Measurements from ENCODE around the gene LRMDA. TPM values are rescaled to one million over a fixed set of nuclear protein-coding genes. Genes with fewer than 3 reads are reported as not detected.

The LRMDA gene
- total and polyA plus RNA-seq, 2 donors (not counting 3 experiments of a cell fraction or from before 2014, with no cell fraction given), result 9.7 to 18.0 TPM

DNA sequence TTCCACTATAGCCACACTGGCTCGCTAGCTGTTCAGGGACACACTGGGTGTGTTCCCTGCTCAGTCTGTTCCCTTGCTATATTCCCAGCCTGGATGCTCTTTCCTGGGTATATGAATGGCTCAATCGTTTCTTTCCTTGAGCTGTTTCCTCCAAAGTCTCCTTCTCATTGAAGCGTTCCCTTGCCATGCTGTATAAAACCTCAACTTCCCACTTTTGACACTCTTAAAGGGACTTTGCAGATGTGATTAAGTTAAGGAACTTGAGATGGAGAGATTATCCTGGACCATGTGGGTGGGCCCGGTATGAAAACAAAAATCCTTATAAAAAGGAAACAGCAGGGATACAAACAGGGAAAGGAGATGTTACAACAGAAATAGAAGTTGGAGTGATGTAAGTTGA lies 973.1 kb downstream of the LRMDA start:
- Histone ChIP-seq H3K9me3 (replicated peaks; ENCODE audit: control insufficient read depth, insufficient read depth, low read length) (no peaks in the 10 kb centered on the region), H3K4me1 (ENCODE audit: control insufficient read depth, extremely low read depth, insufficient read depth, low read length) (no peaks in the 10 kb centered on the region), H3K79me2 (ENCODE audit: control insufficient read depth, insufficient read depth, low read length) (no peaks in the 10 kb centered on the region), H2AFZ (ENCODE audit: low read depth, low read length) (no peak overlapping the region), H3K27ac (ENCODE audit: insufficient read depth, low read depth, low read length) (no peak overlapping the region), H3K4me3 (replicated peaks in 1 of 3; ENCODE audit: insufficient read depth in 1 of 3, low read depth in 1 of 3, low read length in 3 of 3) (no peak overlapping the region), H3K27me3 (ENCODE audit: control insufficient read depth in 2 of 2, insufficient read depth in 2 of 2, low read length in 2 of 2) (no peaks in the 10 kb centered on the region), H3K9me1 (replicated peaks; ENCODE audit: control insufficient read depth, extremely low read depth, insufficient read depth, low read length) (no peaks in the 10 kb centered on the region), H3K36me3 (ENCODE audit: control insufficient read depth in 2 of 2, extremely low read depth in 1 of 2, insufficient read depth in 2 of 2, low read length in 2 of 2) (no peaks in the 10 kb centered on the region), H4K20me1 (replicated peaks; ENCODE audit: control insufficient read depth, extremely low read depth, insufficient read depth, low read length) (no peaks in the 10 kb centered on the region), H3K4me2 (ENCODE audit: insufficient read depth, low read length) (no peak overlapping the region), H3K9ac (replicated peaks; ENCODE audit: extremely low read depth, insufficient read depth, low read length) (no peak overlapping the region)
- no TSS peak for BruUV-seq (replicated peaks)
- dilution Hi-C loops (cut with MboI; ENCODE audit: extremely low pct_ligation_motif_present, low sequenced_read_pairs) (no loop called here), intact Hi-C loops (cut with micrococcal nuclease) (no loop called here)
- TF ChIP-seq JUN (IDR thresholded peaks at IDR 0.05; ENCODE audit: borderline replicate concordance, insufficient read depth, insufficient read length, low read depth) (no peak), POLR2AphosphoS5 (IDR thresholded peaks at IDR 0.05; ENCODE audit: insufficient read depth, low read depth, low read length) (no peak), EZH2 (IDR thresholded peaks at IDR 0.05; ENCODE audit: borderline replicate concordance, low read depth, low read length, severe bottlenecking) (no peak), POLR2A (IDR thresholded peaks at IDR 0.05; ENCODE audit: low read depth, low read length) (no peak)
- TF ChIP-seq, protein P1, sequence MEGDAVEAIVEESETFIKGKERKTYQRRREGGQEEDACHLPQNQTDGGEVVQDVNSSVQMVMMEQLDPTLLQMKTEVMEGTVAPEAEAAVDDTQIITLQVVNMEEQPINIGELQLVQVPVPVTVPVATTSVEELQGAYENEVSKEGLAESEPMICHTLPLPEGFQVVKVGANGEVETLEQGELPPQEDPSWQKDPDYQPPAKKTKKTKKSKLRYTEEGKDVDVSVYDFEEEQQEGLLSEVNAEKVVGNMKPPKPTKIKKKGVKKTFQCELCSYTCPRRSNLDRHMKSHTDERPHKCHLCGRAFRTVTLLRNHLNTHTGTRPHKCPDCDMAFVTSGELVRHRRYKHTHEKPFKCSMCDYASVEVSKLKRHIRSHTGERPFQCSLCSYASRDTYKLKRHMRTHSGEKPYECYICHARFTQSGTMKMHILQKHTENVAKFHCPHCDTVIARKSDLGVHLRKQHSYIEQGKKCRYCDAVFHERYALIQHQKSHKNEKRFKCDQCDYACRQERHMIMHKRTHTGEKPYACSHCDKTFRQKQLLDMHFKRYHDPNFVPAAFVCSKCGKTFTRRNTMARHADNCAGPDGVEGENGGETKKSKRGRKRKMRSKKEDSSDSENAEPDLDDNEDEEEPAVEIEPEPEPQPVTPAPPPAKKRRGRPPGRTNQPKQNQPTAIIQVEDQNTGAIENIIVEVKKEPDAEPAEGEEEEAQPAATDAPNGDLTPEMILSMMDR (IDR thresholded peaks at IDR 0.05; ENCODE audit: extremely low read depth in 1 of 2, insufficient read depth in 1 of 2, low read depth in 1 of 2, low read length in 2 of 2), result no peak
- no peak for DNase-seq (ENCODE audit: low read depth, low spot score)
- ChIA-PET CTCF (interaction anchor here (2.0 kb wide), 1 partner anchor 13 kb away, joined by 5 read pairs; no protein-coding TSS in a partner anchor), POLR2A (no interaction called here)
- no peak for FAIRE-seq

GRCh38 chr10:76405922-76406321 lies 974.5 kb downstream of the LRMDA start:
- H3K9me3 ChIP-seq (replicated peaks; ENCODE audit: control insufficient read depth, insufficient read depth, low read length), result no peaks in the 10 kb centered on the region
- no peaks in the 10 kb centered on the region for H4K20me1 ChIP-seq (replicated peaks; ENCODE audit: control insufficient read depth, extremely low read depth, insufficient read depth, low read length)
- no peak for DNase-seq (ENCODE audit: low read depth, low spot score)
- ChIA-PET CTCF (interaction anchor here (1.1 kb wide), 1 partner anchor 10 kb away, joined by 3 read pairs; no protein-coding TSS in a partner anchor), POLR2A (no interaction called here)
- TF ChIP-seq MYC (IDR thresholded peaks at IDR 0.05; ENCODE audit: low read depth, low read length), result no peak
- TF ChIP-seq EZH2 (IDR thresholded peaks at IDR 0.05; ENCODE audit: borderline replicate concordance, low read depth, low read length, severe bottlenecking), result no peak
- no peak for TF ChIP-seq FOS (IDR thresholded peaks at IDR 0.05; ENCODE audit: borderline replicate concordance, insufficient read depth, low read length)
- TF ChIP-seq GATA2 (IDR thresholded peaks at IDR 0.05; ENCODE audit: insufficient read depth, insufficient read length, low read depth, low read length), result no peak
- H3K9ac ChIP-seq (replicated peaks; ENCODE audit: extremely low read depth, insufficient read depth, low read length), result no peak overlapping the region
- no TSS peak for BruUV-seq (replicated peaks)
- H3K27ac ChIP-seq (ENCODE audit: insufficient read depth, low read depth, low read length), result no peak overlapping the region
- no peak for FAIRE-seq
- H3K4me3 ChIP-seq (replicated peaks in 1 of 3; ENCODE audit: insufficient read depth in 1 of 3, low read depth in 1 of 3, low read length in 3 of 3), result no peak overlapping the region
- no peaks in the 10 kb centered on the region for H3K9me1 ChIP-seq (replicated peaks; ENCODE audit: control insufficient read depth, extremely low read depth, insufficient read depth, low read length)
- no peaks in the 10 kb centered on the region for H3K36me3 ChIP-seq (ENCODE audit: control insufficient read depth in 2 of 2, extremely low read depth in 1 of 2, insufficient read depth in 2 of 2, low read length in 2 of 2)
- H3K4me1 ChIP-seq (ENCODE audit: control insufficient read depth, extremely low read depth, insufficient read depth, low read length), result no peaks in the 10 kb centered on the region
- H3K4me2 ChIP-seq (ENCODE audit: insufficient read depth, low read length), result no peak overlapping the region
- dilution Hi-C loops (cut with MboI; ENCODE audit: extremely low pct_ligation_motif_present, low sequenced_read_pairs), result no loop called here
- intact Hi-C loops (cut with micrococcal nuclease), result no loop called here
- H3K79me2 ChIP-seq (ENCODE audit: control insufficient read depth, insufficient read depth, low read length), result no peaks in the 10 kb centered on the region
- no peak overlapping the region for H2AFZ ChIP-seq (ENCODE audit: low read depth, low read length)
- H3K27me3 ChIP-seq (ENCODE audit: control insufficient read depth in 2 of 2, insufficient read depth in 2 of 2, low read length in 2 of 2), result no peaks in the 10 kb centered on the region
